IMR-90 (cell line): ENCODE measurements around the gene GNG2.

ENCODE experiments used
- BHLHE40 ChIP-seq: fragments of 150-350 bp; IDR thresholded peaks from 2 replicates; pipeline ENCODE4 v1.6.1; 2016; ENCODE audit warnings: mild to moderate bottlenecking, low read depth, low read length
- CEBPB ChIP-seq: IDR thresholded peaks from 2 replicates; pipeline ENCODE4 v1.6.1; 2012; ENCODE audit warnings: low read depth, low read length, improper control_type of control experiment
- CHD1 ChIP-seq: IDR thresholded peaks from 2 replicates; pipeline ENCODE4 v1.6.1; 2012; ENCODE audit warnings: low read depth, low read length, improper control_type of control experiment
- FOS ChIP-seq: fragments of 150-350 bp; IDR thresholded peaks from 2 replicates; pipeline ENCODE4 v1.6.1; 2016; ENCODE audit warnings: low read depth, low read length
- MAFK ChIP-seq: IDR thresholded peaks from 2 replicates; pipeline ENCODE4 v1.6.1; 2012; ENCODE audit warnings: low read depth, low read length, improper control_type of control experiment
- MAZ ChIP-seq: IDR thresholded peaks from 2 replicates; pipeline ENCODE4 v1.6.1; 2012; ENCODE audit warnings: low read depth, mild to moderate bottlenecking, low read length, improper control_type of control experiment, moderate library complexity, borderline replicate concordance
- POLR2A ChIP-seq: IDR thresholded peaks from 2 replicates; pipeline ENCODE4 v1.6.1; 2012; ENCODE audit warnings: mild to moderate bottlenecking, low read depth, low read length
- RAD21 ChIP-seq: IDR thresholded peaks from 2 replicates; pipeline ENCODE4 v1.6.1; 2012; ENCODE audit warnings: low read length, improper control_type of control experiment
- RCOR1 ChIP-seq: IDR thresholded peaks from 2 replicates; pipeline ENCODE4 v1.6.1; 2012; ENCODE audit warnings: mild to moderate bottlenecking, low read length, improper control_type of control experiment; ENCODE audit not compliant: insufficient replicate concordance
- RFX5 ChIP-seq: IDR thresholded peaks from 2 replicates; pipeline ENCODE4 v1.8.0; 2012; ENCODE audit warnings: low read depth, mild to moderate bottlenecking, low read length, moderate library complexity
- SMC3 ChIP-seq: fragments of 150-350 bp; IDR thresholded peaks from 2 replicates; pipeline ENCODE4 v1.6.1; 2016; ENCODE audit warnings: low read depth, mild to moderate bottlenecking, antibody characterized with exemption, low read length, moderate library complexity
- TF ChIP-seq, protein P1 (sequence below): conservative IDR thresholded peaks from 2 replicates; pipeline ENCODE4 v1.5.1; 2012; ENCODE audit warnings: mild to moderate bottlenecking, low read depth, low read length, improper control_type of control experiment
- TF ChIP-seq, protein P2 (sequence below): fragments of 150-350 bp; IDR thresholded peaks from 2 replicates; pipeline ENCODE4 v1.6.1; 2017; ENCODE audit warnings: mild to moderate bottlenecking, antibody characterized with exemption, low read length, low read depth

DNA sequence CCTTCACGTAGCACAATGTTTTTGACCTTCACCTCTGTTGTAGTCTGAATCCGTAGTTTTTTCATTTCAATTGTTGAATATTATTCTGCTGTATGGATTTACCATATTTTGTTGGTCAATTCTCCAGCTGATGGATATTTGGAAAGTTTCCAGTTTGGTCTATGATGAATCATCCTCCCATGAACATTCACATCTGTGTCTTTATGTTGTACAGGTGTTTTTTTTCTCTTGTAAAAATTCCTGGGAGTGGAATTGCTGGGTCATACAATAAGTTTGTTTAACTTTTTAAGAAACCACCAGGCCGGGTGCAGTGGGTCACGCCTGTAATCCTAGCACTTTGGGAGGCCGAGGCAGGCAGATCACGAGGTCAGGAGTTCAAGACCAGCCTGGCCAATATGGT lies 36.7 kb upstream of the GNG2 start:
- TF ChIP-seq, protein P1, sequence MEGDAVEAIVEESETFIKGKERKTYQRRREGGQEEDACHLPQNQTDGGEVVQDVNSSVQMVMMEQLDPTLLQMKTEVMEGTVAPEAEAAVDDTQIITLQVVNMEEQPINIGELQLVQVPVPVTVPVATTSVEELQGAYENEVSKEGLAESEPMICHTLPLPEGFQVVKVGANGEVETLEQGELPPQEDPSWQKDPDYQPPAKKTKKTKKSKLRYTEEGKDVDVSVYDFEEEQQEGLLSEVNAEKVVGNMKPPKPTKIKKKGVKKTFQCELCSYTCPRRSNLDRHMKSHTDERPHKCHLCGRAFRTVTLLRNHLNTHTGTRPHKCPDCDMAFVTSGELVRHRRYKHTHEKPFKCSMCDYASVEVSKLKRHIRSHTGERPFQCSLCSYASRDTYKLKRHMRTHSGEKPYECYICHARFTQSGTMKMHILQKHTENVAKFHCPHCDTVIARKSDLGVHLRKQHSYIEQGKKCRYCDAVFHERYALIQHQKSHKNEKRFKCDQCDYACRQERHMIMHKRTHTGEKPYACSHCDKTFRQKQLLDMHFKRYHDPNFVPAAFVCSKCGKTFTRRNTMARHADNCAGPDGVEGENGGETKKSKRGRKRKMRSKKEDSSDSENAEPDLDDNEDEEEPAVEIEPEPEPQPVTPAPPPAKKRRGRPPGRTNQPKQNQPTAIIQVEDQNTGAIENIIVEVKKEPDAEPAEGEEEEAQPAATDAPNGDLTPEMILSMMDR = no peak
- TF ChIP-seq POLR2A (no peak), RFX5 (no peak), RAD21 (no peak), CHD1 (no peak), MAFK (no peak), MAZ (no peak), RCOR1 (no peak), SMC3 (no peak), FOS (no peak), CEBPB (no peak), BHLHE40 (no peak)
- TF ChIP-seq, protein P2, sequence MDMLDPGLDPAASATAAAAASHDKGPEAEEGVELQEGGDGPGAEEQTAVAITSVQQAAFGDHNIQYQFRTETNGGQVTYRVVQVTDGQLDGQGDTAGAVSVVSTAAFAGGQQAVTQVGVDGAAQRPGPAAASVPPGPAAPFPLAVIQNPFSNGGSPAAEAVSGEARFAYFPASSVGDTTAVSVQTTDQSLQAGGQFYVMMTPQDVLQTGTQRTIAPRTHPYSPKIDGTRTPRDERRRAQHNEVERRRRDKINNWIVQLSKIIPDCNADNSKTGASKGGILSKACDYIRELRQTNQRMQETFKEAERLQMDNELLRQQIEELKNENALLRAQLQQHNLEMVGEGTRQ = no peak
